Astrocyte of the hippocampus (primary cell): ENCODE results near the gene B3GNT7.
"Not testable (repeated sequence)": the region's sequence is repeated elsewhere in the genome, so short reads cannot be mapped to it uniquely, and the experiment has no call there.

Experiments
- DNase-seq: peaks from one replicate; pipeline ENCODE4 v3.0.0; 2011; ENCODE audit warnings: low read depth, low spot score

B3GNT7 gene

GRCh38 chr2:231400681-231401080 lies 5.2 kb downstream of the B3GNT7 start:
- not testable (repeated sequence) for DNase-seq

GRCh38 chr2:231401101-231401500 lies 5.6 kb downstream of the B3GNT7 start:
- DNase-seq = not testable (repeated sequence)

GRCh38 chr2:231403421-231404182 lies 8.1 kb downstream of the B3GNT7 start:
- not testable (repeated sequence) for DNase-seq

GRCh38 chr2:231404183-231404578 lies 8.7 kb downstream of the B3GNT7 start:
- not testable (repeated sequence) for DNase-seq

DNA sequence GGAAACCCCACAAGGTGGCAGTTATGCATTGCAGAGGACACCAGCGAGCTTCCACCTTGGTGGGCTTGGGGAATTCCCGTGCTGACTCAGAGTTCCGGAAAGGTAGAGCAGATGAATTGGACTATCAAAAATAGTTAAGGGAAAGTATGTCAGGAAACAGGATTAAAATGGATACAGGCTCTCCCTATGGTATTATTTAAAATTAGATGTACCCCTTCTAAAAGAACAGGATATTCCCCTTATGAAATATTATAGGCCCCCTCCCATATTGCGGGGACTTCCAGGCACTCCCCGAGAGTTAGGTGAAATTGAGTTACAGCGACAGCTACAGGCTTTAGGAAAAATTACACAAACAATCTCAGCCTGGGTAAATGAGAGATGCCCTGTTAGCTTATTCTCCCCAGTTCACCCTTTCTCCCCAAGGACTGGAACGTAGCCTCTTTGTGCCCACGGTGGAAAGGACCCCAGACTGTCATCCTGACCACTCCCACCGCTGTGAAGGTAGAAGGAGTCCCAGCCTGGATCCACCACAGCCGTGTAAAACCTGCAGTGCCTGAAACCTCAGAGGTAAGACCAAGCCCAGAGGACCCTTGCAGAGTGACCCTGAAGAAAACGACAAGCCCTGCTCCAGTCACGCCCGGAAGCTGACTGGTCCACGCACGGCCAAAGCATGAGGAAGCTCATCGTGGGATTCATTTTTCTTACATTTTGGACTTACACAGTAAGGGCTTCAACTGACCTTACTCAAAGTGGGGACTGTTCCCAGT lies 10.3 kb downstream of the B3GNT7 start:
- not testable (repeated sequence) for DNase-seq

GRCh38 chr2:231407686-231408085 lies 12.2 kb downstream of the B3GNT7 start:
- DNase-seq = not testable (repeated sequence)

DNA sequence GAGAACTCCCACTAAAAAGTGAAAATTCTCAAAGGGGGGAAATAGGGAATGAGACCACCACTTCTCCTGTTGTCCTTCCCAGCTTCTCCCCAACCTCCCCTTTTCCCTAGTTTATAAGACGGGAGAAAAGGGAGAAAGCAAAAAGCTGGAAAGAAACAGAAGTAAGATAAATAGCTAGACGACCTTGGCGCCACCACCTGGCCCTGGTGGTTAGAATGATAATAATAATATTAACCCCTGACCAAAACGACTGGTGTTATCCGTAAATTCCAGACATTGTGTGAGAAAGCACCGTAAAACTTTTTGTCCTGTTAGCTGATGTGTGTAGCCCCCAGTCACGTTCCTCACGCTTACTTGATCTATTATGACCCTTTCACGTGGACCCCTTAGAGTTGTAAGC lies 12.8 kb downstream of the B3GNT7 start:
- not testable (repeated sequence) for DNase-seq

DNA sequence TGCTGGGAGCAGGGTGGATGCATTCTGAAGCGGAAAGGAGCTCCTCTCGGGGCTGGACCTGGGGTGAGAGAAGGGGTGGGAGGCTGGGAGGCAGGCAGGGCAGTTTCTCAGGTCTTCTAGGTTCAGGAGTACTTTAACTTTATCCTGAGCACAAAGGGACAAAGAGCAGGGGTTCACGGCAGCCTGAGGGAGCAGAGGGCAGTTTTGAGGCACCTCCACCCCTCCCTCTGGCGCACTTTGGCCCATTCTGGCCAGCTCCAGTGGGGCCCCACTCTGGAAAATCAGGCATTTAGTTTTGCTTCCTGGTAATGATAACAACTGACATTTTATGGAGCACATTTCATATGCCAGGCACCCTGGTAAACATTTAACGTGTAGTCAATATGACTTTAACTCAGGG lies 14.3 kb downstream of the B3GNT7 start:
- no peak for DNase-seq

DNA sequence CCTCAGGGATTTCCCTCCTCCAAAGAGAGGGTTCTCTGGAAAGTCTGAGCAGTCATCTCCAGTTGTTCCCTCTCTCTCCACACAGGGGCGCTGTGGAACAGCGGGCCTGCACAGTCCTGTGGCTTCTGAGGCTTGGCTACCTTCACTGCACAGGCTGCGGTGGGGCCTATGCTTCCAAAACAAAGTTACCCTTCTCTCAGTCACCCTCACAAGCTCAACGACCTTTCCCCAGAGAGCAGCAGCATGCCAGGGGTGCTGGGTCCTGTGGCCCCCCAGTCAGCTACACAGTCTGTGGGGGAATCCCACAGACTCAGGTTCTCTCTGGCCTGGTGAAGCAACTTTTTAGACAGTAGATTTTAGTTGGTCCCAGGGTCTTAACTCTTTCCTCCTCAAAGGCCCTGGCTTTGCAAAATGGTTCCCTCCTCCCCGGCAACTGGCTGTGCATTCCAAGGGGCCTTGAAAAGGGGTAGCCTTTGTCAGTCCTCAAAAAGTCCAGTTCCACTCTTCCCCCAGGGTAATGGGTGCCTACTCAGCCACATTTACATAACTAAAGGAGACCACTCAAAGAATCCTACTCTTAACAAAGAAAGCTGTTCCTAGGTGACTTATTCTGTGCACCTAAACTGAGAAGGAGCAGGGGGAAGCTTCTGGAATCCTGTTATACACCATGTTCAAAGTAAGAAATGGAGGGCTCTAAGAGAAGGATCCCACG lies 14.9 kb downstream of the B3GNT7 start:
- no peak for DNase-seq

GRCh38 chr2:231411237-231411636 lies 15.7 kb downstream of the B3GNT7 start:
- no peak for DNase-seq

- peak; percentile 95 for DNase-seq
Observed at GRCh38 chr2:231411831-231412617, 16.5 kb downstream of the B3GNT7 start.

DNA sequence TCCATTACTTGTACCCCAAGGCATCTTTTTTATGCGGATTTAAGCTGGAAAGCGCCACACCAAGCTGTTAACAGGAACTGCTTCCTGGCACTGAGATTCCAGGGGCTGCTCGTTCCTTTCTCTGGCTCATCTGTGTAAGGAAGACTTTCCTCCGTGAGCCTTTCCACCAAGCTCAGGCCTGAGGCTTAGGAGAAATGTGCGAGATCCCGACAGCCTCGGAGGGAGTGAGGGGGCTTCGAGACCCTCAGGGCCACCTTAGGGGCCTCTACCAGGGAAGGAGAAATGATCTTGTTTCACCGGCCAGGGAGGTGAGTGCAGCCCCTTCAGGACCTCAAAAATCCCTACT lies 17.1 kb downstream of the B3GNT7 start:
- no peak for DNase-seq

GRCh38 chr2:231413456-231413855 lies 17.9 kb downstream of the B3GNT7 start:
- DNase-seq = no peak

- no peak for DNase-seq
Observed at GRCh38 chr2:231413921-231414476, 18.5 kb downstream of the B3GNT7 start.

DNA sequence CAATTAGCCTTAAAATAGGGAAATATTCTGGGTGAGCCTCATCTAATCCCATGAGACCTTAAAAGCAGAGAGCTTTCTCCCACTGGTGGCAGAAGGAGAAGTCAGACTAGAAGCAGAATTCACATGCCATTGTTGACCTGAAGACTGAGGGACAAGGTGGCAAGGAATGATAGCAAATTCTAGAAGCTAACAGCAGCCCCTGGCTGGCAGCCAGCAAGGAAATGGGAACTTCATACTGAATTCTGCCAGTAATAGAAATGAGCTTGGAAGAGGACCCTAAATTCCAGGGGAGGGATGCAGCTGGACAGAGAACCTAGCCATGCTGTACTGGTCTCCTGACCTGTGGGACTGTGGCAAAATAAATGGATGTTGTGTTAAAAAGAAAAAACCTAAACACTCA lies 19.5 kb downstream of the B3GNT7 start:
- DNase-seq = no peak

DNA sequence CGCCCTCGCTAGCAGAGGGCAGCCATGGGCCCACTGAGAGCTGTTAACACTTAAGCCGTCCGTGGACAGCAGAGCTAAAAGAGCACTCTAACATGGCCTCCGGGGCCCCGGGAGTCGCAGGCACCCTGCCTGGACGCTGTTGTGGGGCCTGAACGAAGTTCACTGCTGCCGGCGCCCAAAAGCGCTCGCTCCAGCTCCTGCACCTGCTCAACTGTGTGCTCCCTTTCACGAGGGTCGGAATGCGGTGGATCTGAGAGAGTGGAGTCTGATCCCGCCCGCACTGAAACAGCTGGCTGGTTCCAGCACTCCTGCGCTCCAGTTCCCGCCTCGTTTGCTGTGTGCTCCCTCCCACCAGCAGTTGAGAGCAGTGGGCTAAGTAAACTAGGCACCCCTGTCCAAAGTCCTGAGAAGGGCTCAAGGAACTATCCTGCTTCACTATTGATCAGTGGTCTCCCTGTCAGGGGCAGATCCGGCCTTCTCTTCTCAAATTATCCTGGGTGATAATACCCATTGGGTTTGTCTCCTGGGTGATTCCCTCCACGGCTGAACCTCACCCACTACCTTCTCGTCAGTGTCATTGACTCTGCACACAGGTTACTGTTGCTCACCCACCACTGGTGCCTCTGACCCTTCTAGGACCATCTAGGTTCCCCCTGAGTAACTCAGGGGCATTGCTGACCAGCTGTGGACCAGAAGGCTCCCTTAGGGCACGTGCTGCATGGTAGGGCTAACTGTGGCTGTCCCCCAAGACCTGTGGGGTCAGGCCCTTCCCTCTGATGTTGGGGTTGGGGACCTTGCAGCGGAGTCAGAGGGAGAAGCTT lies 23.5 kb downstream of the B3GNT7 start:
- no peak for DNase-seq

GRCh38 chr2:231421051-231421580 lies 25.6 kb downstream of the B3GNT7 start:
- DNase-seq = no peak

GRCh38 chr2:231422056-231422455 lies 26.5 kb downstream of the B3GNT7 start:
- no peak for DNase-seq

GRCh38 chr2:231423176-231423575 lies 27.7 kb downstream of the B3GNT7 start:
- DNase-seq = no peak

GRCh38 chr2:231425291-231425810 lies 29.8 kb downstream of the B3GNT7 start:
- DNase-seq = no peak
